GM19043 (cell line): ENCODE results near the gene FNDC10.

Experiments
- ATAC-seq: cut with Tn5 transposase; IDR thresholded peaks from one replicate; pipeline ENCODE4 v1.9.1; 2021; ENCODE audit warnings: low read depth; ENCODE audit not compliant: unreplicated experiment

FNDC10 gene

DNA sequence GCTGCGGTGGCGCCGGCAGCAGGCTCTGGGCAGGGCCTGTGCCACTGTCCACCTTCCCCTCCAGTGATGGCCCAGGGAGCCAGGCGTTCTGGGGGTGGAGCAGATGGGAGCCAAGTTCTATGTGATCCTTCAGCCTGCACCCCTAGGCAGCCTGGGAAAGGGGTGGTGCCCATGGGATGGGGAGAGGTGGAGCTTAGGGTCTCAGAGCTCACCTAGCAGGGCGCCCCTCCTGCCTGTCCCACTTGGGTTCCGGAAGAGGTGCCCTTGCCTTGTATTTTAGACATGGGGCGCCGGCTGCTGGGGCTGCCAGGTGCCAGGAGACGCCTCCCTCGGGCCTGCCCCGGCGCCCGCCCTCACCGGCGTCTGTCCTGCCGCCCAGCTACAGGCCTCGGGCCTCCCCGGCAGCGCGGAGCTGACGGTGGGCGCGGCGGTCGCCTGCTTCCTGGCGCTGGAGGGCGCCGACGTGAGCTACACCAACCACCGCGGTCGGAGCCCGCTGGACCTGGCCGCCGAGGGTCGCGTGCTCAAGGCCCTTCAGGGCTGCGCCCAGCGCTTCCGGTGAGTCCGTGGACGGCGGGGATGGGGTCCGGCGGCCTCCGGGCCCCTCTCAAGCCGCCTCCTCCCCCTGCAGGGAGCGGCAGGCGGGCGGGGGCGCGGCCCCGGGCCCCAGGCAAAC is 29.0 kb upstream of the FNDC10 start:
- ATAC-seq = no peak

DNA sequence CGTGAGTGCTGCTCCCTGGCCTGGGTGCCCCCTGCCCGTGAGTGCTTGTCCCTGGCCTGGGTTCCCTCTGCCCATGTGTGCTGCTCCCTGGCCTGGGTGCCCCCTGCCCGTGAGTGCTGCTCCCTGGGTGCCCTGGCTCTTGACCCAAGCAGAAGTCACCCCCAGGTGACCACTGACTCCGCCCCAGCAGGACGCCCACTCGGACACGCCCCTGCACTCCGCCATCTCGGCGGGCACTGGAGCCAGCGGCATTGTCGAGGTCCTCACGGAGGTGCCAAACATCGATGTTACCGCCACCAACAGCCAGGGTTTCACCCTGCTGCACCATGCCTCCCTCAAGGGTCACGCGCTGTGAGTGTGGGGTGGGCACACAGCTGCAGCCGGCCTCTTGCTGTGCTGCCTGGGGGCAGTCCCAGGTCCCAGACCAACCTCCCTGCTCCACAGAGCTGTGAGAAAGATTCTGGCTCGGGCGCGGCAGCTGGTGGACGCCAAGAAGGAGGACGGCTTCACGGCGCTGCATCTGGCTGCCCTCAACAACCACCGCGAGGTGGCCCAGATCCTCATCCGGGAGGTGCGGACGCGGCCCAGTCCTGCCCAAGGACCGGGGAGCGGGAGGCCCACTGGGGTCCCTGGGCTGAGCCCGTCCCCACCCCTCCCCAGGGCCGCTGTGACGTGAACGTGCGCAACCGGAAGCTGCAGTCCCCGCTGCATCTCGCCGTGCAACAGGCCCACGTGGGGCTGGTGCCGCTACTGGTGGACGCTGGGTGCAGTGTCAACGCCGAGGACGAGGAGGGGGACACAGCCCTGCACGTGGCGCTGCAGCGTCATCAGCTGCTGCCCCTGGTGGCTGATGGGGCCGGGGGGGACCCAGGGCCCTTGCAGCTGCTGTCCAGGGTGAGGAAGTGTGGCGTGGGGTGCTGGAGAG is 28.2 kb upstream of the FNDC10 start:
- no peak for ATAC-seq

DNA sequence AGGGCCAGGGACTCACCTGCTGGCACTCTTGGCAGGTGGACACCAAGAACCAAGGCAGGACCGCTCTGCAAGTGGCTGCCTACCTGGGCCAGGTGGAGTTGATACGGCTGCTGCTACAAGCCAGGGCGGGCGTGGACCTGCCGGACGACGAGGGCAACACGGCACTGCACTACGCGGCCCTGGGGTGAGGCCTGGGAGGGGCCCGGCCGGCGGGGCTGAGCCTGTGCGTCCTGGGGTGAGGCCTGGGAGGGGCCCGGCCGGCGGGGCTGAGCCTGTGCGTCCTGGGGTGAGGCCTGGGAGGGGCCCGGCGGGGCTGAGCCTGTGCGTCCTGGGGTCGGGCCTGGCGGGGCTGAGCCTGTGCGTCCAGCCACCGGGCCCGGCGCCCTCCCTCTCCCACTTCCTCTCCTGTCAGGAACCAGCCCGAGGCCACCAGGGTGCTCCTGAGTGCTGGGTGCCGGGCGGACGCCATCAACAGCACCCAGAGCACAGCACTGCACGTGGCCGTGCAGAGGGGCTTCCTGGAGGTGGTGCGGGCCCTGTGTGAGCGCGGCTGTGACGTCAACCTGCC is 27.4 kb upstream of the FNDC10 start:
- no peak for ATAC-seq

DNA sequence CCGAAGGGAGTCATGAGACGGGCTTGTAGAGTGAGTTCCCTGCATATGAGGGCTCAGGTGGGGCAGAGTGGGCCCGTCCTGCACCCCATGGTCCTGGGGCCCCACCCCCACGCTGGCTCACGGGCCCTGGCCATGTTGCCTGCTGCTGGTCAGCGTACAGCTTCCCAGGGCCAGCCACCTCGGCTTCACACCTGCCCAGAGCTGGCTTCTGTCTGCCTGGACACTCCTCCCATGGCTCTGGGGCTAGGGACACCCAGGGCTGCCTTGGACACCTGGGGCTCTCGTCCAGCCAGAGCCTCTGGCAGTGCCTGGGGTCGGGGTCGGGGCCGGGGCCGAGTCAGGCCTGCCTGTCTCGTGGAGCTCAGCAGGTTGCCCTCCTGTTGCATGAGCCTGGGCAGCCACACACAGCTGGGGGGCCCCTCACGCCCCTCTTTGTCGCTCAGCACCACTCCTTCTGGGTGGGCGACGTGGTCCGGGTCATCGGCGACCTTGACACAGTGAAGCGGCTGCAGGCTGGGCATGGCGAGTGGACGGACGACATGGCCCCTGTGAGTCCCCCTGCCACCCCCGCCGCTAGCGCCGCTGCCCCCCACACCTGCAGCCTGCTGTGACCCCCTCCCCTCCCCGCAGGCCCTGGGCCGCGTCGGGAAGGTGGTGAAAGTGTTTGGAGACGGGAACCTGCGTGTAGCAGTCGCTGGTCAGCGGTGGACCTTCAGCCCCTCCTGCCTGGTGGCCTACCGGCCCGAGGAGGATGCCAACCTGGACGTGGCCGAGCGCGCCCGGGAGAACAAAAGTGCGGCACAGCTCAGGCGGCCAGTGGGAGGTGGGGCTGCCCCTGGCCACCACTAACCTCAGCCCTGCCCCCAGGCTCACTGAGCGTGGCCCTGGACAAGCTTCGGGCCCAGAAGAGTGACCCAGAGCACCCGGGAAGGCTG is 26.5 kb upstream of the FNDC10 start:
- ATAC-seq = no peak

DNA sequence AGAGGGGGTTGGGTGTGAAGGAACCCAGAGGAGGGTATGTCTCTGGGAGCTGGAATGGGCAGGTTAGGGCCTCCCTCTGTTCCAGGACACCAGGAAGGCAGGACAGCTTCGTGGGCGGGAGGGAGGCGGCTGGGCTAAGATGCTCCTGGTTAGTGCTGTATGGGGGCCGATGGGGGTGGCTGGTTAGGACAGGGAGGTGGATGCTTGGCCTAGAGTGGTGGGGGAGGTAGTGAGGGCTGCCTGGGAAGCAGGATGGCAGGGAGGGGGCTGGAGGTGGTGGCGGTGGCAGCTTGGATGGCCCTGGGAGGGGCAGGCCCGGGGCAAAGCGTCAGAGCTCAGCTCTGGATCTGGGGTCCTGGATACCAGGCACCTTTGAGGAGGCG is 25.9 kb upstream of the FNDC10 start:
- no peak for ATAC-seq

DNA sequence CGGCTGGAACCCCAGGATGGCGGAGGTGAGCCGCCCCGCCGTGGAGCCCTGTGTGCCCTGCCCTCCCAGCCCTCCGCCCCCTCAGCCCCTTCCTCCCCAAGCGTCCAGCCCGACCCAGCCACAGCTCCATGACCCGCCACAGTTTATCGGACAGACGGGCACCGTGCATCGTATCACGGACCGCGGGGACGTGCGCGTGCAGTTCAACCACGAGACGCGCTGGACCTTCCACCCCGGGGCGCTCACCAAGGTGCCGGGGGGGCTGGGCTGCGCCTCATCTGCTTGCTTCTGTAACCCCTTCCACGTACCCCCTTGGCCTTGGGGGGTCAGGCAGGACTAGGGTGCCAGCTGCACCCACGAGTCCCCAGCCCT is 25.5 kb upstream of the FNDC10 start:
- ATAC-seq = no peak

DNA sequence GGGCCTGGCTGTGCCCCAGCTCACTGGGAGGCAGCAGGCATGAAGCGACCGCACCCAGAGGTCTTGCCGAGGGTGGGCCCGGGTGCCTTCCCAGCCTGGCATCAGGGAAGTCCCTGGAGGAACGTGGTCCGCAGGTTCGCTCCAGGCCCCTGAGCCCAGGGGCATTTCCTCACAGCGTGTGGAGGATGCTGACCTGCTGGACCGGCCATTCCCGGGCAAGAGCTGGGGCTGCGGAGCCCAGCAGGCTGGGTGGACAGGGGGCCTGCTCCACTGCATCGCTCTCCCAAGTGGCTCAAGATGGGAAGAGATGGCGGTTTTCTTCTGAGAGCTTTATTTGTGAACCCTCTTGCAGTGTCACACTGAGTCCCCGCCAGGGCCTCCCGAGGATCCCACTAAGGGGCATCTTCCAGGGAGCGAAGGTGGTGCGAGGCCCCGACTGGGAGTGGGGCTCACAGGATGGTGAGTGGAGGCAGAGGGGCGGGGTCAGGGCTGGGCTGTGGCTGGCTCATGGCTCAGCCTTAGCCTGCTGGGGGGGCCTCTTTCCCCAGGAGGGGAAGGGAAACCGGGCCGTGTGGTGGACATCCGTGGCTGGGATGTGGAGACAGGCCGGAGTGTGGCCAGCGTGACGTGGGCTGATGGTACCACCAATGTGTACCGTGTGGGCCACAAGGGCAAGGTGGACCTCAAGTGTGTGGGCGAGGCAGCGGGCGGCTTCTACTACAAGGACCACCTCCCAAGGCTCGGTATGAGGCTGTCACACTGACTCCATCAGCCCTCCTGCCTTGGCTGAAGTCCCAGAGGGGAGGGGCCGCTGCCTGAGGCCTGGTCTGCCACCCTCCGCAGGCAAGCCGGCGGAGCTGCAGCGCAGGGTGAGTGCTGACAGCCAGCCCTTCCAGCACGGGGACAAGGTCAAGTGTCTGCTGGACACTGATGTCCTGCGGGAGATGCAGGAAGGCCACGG is 24.8 kb upstream of the FNDC10 start:
- ATAC-seq = no peak

DNA sequence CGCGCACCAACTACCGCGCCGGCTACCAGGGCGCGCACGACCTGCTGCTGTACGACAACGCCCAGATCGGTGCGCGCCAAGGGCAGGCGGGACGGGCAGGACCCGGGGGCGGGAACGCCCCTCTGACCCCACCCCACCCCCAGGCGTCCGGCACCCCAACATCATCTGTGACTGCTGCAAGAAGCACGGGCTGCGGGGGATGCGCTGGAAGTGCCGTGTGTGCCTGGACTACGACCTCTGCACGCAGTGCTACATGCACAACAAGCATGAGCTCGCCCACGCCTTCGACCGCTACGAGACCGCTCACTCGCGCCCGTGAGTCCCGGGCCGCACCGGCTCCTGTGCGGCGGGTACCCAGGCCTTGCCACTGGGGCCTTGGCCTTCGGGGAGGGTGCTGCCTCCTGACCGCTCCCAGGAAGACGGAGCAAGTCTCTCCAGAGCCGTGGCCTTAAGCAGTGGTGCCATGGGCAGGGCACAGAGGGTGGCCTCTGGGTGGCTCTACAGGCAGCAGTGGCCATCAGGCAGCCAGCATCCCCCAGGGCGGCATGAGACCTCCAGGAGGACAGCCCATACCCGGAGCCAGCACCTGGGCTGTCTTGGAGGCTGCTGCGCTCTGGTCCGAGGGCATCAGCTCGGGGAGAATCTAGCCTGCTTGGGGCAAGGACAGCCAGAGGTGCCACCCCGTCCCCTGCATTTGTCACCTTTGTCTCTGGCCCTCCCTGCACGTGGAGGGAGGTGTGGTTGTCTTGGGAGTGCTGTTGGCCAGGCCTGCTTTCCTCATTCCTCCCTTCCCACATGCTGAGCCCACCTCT is 23.9 kb upstream of the FNDC10 start:
- ATAC-seq = no peak

DNA sequence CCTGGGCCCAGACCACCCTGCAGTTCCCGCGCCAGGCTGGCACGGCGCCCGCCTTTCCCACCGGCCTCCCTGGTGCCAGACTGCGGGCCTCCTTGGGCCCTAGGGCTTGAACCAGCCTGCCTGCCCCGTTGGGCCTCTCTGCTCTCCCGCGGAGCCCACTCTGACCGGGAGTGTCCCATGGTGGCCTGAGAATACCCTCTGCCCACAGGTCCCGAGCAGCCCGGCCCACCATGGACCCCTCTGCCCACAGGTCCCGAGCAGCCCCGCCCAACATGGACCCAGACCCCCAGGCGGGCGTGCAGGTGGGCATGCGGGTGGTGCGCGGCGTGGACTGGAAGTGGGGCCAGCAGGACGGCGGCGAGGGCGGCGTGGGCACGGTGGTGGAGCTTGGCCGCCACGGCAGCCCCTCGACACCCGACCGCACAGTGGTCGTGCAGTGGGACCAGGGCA is 23.3 kb upstream of the FNDC10 start:
- no peak for ATAC-seq

DNA sequence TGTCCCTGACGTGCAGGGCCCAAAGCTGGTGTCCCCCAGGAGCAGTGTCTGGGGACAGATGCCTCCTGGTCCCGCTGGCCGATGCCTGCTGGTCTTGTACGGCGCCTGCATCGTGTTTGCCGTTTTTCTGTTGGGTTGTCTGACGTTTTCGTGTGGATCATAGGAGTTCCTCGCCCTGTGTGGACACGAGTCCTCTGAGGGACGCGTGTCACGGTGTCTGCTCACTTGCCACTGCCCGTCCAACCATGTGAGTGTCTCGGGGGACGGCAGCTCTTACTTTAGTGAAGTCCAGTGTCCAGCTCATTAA is 22.8 kb upstream of the FNDC10 start:
- no peak for ATAC-seq

DNA sequence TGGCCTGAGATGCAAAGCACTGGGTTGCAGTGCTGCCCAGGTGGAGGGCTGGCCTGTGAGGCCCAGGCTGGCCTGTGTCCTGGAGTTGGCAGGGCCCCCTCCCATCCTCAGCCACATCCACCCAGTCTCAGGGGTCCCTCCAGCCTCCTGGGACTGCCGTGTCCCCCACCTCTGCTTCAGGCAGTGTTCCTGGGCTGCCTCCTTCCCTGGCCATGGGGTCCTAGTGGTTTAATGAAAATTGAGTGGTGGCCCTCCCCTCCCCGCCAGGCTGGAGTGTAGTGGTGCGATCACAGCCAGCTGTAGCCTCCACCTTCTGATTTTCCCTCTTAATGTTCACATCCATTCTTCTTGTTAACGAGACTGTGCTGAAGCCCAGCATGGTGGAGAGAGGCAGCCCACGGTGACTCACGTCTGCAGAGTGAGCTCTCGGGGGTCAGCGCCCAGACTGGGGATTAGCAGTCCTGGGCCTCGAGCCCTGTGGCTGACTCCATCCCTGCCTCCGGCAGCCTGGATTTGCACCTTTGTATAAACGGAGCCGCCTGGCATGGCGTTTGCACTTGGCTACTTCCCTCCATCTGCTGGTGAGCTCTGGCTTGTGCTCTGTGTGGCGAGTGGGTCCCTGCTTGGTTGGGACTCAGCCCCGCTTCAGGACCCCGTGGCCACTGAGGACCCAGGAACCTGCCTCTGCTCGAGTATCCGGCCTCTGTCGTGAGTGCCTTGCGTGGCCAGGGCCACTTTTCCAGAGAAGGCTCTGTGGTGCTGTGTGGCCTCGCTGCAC is 22.3 kb upstream of the FNDC10 start:
- ATAC-seq = no peak

DNA sequence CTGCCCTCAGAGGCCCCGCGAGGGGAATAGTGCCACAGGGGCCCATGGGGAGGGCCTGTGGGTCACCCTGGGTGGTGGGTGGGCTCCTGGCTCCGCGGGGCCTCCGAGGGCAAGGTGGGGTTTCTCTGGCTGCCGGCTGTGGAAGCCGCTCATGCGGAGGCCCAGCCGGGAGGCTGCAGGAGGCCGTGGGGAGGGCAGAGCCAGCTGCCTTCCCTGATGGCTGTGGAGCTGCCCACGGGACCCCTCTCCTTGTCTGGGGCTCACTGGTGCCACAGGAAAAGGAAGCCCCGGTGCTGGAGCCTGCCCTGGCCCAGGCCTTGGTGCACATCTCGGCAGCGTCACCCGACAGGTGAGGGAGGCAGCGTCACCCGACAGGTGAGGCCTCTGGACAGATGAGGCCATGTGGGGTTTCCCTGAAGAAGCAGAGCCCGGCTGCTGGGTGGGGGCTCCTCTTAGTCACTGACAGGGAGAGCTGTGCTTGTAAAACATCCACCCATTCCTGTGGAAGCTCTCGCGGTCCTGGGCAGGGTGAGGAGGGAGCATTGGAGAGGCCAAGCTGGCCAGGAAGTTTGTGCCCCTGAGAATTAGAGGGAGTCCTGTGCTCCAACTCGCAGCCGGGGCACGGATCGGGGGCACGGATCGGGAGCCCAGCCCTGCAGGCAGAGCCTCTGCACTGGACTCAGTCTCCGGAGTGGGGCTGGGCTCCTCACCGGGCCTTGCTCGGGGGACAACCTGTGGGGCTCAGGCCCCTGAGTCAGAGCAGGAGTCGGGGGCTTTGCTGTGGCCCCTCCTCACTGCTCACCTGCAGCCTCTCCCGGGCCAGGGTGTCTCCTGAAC is 21.5 kb upstream of the FNDC10 start:
- ATAC-seq = no peak

DNA sequence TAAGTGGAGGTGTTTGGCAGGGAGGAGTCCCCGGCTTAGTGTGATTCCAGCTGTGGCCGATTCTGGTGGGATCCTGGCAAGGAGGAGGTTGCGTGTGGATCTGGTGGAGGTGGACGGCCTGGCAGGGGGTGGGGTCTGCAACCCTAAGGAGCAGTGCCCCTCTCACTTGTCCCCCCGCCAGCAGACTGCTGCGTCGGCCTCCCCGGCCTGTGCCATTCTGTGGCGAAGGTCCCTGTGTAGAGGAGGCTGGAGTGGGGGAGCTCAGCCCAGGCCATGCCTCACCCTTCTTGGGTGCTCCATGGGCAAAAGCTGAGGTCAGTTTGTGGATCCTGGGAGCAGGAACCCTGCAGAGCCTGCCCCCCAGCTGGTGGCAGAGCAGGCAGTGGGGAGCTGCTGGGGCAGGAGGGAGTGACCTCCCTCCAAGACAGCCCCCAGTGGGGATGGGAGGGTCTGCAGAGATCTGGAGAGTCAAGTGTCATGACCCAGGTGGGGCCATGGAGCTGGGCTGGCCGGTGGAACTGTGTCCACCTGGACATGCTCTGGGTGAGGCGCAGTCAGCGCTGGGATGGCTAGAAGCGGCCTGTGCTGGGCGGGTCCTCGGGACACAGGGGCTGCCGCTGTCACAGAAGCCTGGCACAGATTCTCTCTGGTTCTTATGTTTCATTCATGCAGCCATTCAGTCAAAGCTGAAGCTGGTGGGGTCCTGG is 20.7 kb upstream of the FNDC10 start:
- no peak for ATAC-seq

DNA sequence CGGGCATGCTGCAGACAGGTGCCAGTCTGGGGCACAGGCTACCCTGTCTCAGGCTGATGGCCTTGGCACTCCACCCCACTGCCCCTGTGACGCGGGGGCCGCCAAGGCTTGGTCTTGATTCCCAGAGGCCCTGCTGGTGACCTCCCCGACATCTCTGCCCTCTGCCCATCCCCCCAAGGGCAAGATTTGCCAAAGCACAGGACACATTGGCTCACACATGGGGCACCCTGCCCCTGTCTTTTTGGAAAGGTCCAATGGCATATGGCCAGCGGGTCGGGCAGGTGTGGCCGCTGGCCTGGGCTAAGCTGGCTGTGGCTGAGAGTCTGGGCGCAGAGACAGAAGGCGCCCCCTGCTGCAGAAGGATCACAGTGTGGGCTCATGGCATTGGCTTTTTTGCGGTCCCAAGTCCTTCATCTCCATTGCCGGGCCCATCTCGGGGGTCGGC is 20.0 kb upstream of the FNDC10 start:
- ATAC-seq = no peak

DNA sequence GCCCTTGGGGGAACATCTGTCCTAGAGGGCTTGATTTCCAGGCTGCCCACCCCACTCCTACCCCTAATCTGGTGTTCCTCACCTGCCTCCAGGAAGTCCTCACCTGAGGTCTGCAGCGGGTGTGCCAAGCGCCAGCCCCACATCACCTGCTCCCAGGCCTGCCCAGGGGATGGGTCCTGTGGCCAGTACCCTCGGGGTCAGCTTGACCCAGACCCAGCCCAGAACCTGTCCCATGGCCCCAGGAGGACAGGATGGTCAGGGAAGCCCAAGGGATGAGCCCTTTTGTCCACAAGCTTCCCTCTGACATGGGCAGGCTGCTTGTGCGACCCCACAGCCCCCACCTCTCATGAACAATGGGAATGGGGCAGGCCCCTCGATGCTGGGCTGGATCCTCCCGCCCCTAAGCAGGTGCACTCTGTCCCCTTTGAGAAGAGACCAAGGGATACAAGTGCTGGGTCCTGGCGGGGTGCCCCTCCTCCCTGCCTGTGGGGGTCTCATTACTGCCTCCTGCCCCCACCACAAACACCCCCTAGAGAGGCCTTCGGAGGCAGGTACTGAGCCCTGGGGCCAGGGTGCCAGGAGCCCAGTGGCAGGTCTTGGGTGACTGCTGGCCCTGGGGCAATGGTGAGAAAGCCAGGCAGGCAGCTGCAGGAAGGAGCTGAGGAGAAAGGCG is 18.6 kb upstream of the FNDC10 start:
- ATAC-seq = no peak

DNA sequence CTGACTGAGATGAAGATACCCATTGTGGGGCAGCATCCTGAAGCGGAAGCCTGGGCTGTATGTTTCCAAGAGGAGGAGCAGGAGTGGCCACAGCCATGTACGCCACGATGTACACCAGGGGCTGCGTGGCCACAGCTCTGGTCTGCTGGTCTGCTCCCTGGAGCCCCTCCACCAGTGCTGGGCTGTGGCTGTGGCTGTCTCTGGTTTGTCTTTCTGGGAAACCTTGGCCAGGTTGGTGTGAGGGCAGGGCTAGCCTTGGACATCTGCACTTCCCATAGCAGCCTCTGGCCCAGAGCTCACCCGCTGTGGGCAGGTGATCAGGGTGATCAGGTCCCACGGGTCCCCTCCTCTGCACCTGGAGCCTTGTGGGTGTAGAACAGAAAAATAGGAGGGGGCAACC is 18.0 kb upstream of the FNDC10 start:
- no peak for ATAC-seq
